Skin of body (tissue), 3 donors: ENCODE measurements around the gene AOC2. TPM values are rescaled to one million over a fixed set of nuclear protein-coding genes. Genes with fewer than 3 reads are reported as not detected.
"Not testable (repeated sequence)": the region's sequence is repeated elsewhere in the genome, so short reads cannot be mapped to it uniquely, and the experiment has no call there.

Experiments used
- DNase-seq: peaks from one replicate; lab custom pipeline; 2025; lab: John Stamatoyannopoulos, UW
- small RNA-seq: library from RNA; depleted of rRNA; stranded (forward); fragments of <200 nt; gene quantifications from one replicate; pipeline ENCODE3, GENCODE V24; 2014; ENCODE audit warnings: low replicate concordance
- total RNA-seq: library from RNA; depleted of rRNA; stranded (reverse); fragments of >200 nt; gene quantifications from one replicate; pipeline ENCODE4 v1.2.3, GENCODE V29; 2014

AOC2 gene
- total RNA-seq, 1 donor from 2014 or later, result 0.79 TPM

- no peak for DNase-seq
Measured at GRCh38 chr17:42880776-42881310, 36.5 kb downstream of the AOC2 start.

GRCh38 chr17:42881706-42882105 lies 37.3 kb downstream of the AOC2 start:
- not testable (repeated sequence) for DNase-seq

DNA sequence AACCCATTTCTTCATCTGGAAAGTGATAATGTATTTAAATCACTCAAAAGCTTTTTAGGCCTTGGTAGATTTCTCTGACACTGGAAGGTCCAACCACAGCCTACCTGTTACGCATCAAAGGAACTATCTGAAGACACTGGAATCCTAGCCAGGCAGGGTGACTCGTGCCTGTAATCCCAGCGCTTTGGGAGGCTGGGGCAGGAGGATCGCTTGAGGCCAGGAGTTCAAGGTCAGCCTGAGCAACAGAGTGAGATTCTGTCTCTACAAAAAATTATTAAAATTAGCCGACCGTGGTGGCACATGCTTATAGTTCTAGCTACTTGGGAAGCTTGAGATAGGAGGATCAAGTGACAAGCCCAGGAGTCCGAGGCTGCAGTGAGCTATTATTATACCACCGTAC lies 37.8 kb downstream of the AOC2 start:
- no peak for DNase-seq

GRCh38 chr17:42883802-42884558 lies 39.6 kb downstream of the AOC2 start:
- DNase-seq, result no peak

- not testable (repeated sequence) for DNase-seq
Measured at GRCh38 chr17:42885806-42886205, 41.4 kb downstream of the AOC2 start.

GRCh38 chr17:42886283-42887176 lies 42.1 kb downstream of the AOC2 start:
- DNase-seq, result no peak

DNA sequence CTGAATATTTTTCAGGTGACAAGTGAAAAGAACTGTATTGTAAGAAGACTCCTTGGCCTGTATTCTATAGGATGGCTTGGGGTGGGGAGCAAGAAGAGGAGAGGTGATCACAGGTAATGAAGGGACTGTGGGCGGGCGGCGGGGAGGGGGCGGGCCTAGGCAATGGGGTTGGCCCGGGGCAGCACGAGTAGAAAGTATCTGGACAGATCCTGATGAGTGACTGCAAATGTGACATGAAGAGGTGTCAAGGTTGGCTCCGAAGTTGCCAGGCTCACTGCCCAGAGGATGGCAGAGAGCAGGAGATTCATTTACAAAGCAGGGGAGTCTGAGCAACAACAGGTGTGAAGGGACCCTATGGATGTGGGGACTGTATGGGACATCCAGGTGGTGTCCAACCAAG lies 45.4 kb downstream of the AOC2 start:
- DNase-seq, result no peak

DNA sequence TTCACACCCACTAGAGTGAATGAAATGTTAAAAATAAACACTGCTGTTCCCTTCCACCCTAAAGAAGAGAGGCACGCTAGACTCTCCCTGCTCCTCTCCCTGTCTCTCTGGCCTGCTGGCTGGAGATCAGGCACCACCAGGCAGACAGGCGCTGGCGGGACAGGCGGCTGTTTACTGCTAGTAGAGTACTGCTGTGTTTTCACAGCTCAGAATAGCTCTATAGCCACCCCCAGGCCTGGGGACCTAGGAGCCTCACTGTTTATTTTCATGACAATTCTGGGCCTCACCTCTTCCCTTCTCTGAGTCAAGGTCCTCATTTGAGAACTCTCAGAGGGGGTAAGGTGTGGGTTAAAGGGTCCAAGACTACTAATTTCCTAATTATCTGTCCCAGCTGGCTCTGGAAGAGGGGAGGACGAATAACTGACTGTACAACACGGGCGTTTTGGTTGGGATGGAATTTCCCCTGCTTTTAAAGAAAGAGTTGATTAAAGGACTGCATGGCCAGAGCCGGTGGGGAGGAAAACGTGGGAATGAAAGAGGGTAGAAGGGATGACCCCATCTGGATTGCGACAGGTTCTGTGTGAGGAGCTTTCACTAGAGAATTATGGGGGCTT lies 47.3 kb downstream of the AOC2 start:
- DNase-seq, result no peak

GRCh38 chr17:42893359-42893758 lies 49.0 kb downstream of the AOC2 start:
- DNase-seq, result no peak

- no peak for DNase-seq
Measured at GRCh38 chr17:42894283-42895184, 50.2 kb downstream of the AOC2 start.

DNA sequence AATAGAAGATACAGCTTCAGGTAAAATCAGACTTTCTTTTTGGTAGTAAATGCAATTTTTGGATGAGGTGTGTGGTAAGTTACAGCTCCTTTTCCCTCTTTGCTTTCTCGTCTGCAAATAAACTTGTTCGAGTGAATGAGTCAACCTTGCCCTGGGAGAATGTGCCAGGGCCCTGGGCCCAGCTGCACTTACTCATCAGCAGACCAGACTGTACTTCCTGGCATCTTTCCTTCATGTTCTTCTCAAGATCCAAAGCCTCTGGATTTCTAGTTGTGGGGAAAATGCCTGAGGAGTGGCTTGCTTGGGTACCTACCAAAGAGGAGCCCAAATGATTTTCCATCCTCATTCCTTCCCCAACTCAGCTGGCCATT lies 50.8 kb downstream of the AOC2 start:
- DNase-seq, result no peak

- no peak for DNase-seq
Measured at GRCh38 chr17:42898147-42898811, 53.9 kb downstream of the AOC2 start.

GRCh38 chr17:42899981-42900380 lies 55.6 kb downstream of the AOC2 start:
- DNase-seq, result not testable (repeated sequence)

Small RNAs within 50 kb of the gene (small RNA-seq; reads per million reads assigned to genes)
- gene MIR6781, result not detected
- not detected for gene RNU6-287P

Other genes starting within 250 kb of the AOC2 start
- 40.2 TPM for gene RETREG3, start 235.2 kb upstream of the AOC2 start, total RNA-seq
- gene TUBG1, start 234.9 kb upstream of the AOC2 start, total RNA-seq, result 12.5 TPM
- gene TUBG2, start 185.3 kb upstream of the AOC2 start, total RNA-seq, result 9.2 TPM
- gene PLEKHH3, start 167.6 kb upstream of the AOC2 start, total RNA-seq, result 19.1 TPM
- gene CCR10, start 162.7 kb upstream of the AOC2 start, total RNA-seq, result 0.79 TPM
- 8.3 TPM for gene CNTNAP1, start 162.0 kb upstream of the AOC2 start, total RNA-seq
- 29.8 TPM for gene EZH1, start 99.5 kb upstream of the AOC2 start, total RNA-seq
- 16.4 TPM for gene RAMP2, start 83.4 kb upstream of the AOC2 start, total RNA-seq
- 33.3 TPM for gene VPS25, start 71.1 kb upstream of the AOC2 start, total RNA-seq
- gene WNK4, start 64.0 kb upstream of the AOC2 start, total RNA-seq, result 0.59 TPM
- gene COA3, start 45.9 kb upstream of the AOC2 start, total RNA-seq, result 41.6 TPM
- 0.20 TPM for gene CNTD1, start 45.7 kb upstream of the AOC2 start, total RNA-seq
- 68.6 TPM for gene BECN1, start 20.3 kb upstream of the AOC2 start, total RNA-seq
- 33.9 TPM for gene PSME3, start 11.2 kb upstream of the AOC2 start, total RNA-seq
- 38.1 TPM for gene AOC3, start 6.6 kb downstream of the AOC2 start, total RNA-seq
- gene G6PC1, start 56.2 kb downstream of the AOC2 start, total RNA-seq, result not detected
- gene AARSD1, start 119.9 kb downstream of the AOC2 start, total RNA-seq, result 27.5 TPM
- gene PTGES3L, start 135.5 kb downstream of the AOC2 start, total RNA-seq, result 4.8 TPM
- gene RUNDC1, start 136.0 kb downstream of the AOC2 start, total RNA-seq, result 7.1 TPM
- 1,283 TPM for gene RPL27, start 153.8 kb downstream of the AOC2 start, total RNA-seq
- gene IFI35, start 162.2 kb downstream of the AOC2 start, total RNA-seq, result 7.2 TPM
- 43.9 TPM for gene VAT1, start 177.8 kb downstream of the AOC2 start, total RNA-seq
- gene RND2, start 180.7 kb downstream of the AOC2 start, total RNA-seq, result 0.79 TPM